ENCODE data around the gene PHLPP1. TPM values are rescaled to one million over a fixed set of nuclear protein-coding genes. Genes with fewer than 3 reads are reported as not detected.

Gene PHLPP1
- total and polyA plus RNA-seq, 2 experiments from 2014 or later, result 15.7 to 73.6 TPM

GRCh38 chr18:62728254-62728653 lies 12.9 kb downstream of the PHLPP1 start:
- Histone ChIP-seq H3K9me2 (ENCODE audit: insufficient read depth) (no peaks in the 10 kb centered on the region), H3K27me3 (ENCODE audit: insufficient read depth) (no peaks in the 10 kb centered on the region), H3K79me2 (replicated peaks; ENCODE audit: insufficient read depth) (peaks cover 100% of the 10 kb centered on the region), H3K4me3 (no peak overlapping the region), H2AFZ (no peak overlapping the region), H4K20me1 (replicated peaks; ENCODE audit: insufficient read depth) (peaks cover 45% of the 10 kb centered on the region), H3K36me3 (ENCODE audit: insufficient read depth) (no peaks in the 10 kb centered on the region), H3F3A (replicated peaks; ENCODE audit: low read depth) (no peaks in the 10 kb centered on the region), H3K27ac (ENCODE audit: low read depth) (no peak overlapping the region), H3K4me1 (ENCODE audit: insufficient read depth) (peaks cover 37% of the 10 kb centered on the region), H3K4me2 (no peak overlapping the region)
- Mint-ChIP-seq H3K36me3 (ENCODE audit: low read depth) (peaks cover 41% of the 10 kb centered on the region), H3K4me3 (no peak overlapping the region), H3K4me1 (peaks cover 51% of the 10 kb centered on the region), H3K27ac (no peak overlapping the region), H3K27me3 (ENCODE audit: insufficient read depth, low read depth, poor library complexity) (peaks cover 14% of the 10 kb centered on the region), H3K9me3 (peaks cover 12% of the 10 kb centered on the region)
- ATAC-seq (no peak), DNase-seq (ENCODE audit: low spot score) (no peak)
- TF ChIP-seq EZH2 (IDR thresholded peaks at IDR 0.05; ENCODE audit: low read depth, unreplicated experiment) (no peak), CTCF (conservative IDR thresholded peaks at IDR 0.05; ENCODE audit: low read depth in 2 of 2) (no peak), STAT1 (IDR thresholded peaks at IDR 0.05; ENCODE audit: unreplicated experiment) (no peak), ZNF114 (CRISPR knock-in tag; IDR thresholded peaks at IDR 0.05) (no peak), ZNF331 (CRISPR knock-in tag; IDR thresholded peaks at IDR 0.05; ENCODE audit: low read depth) (no peak)

GRCh38 chr18:62729487-62730386 lies 14.4 kb downstream of the PHLPP1 start:
- Histone ChIP-seq H3K9me2 (ENCODE audit: insufficient read depth) (no peaks in the 10 kb centered on the region), H3K36me3 (ENCODE audit: insufficient read depth) (no peaks in the 10 kb centered on the region), H3K4me3 (no peak overlapping the region), H3K27me3 (ENCODE audit: insufficient read depth) (no peaks in the 10 kb centered on the region), H3K27ac (ENCODE audit: low read depth) (peak overlapping the region; percentile 63; the same call in 1 of the 2 replicates), H3F3A (replicated peaks; ENCODE audit: low read depth) (no peaks in the 10 kb centered on the region), H4K20me1 (replicated peaks; ENCODE audit: insufficient read depth) (peaks cover 37% of the 10 kb centered on the region), H2AFZ (no peak overlapping the region), H3K79me2 (replicated peaks; ENCODE audit: insufficient read depth) (peaks cover 100% of the 10 kb centered on the region), H3K4me1 (ENCODE audit: insufficient read depth) (peaks cover 35% of the 10 kb centered on the region), H3K4me2 (no peak overlapping the region)
- Mint-ChIP-seq H3K4me3 (no peak overlapping the region), H3K27me3 (ENCODE audit: insufficient read depth, low read depth, poor library complexity) (peaks cover 14% of the 10 kb centered on the region), H3K27ac (peak overlapping the region; percentile 15), H3K36me3 (ENCODE audit: low read depth) (peaks cover 39% of the 10 kb centered on the region), H3K4me1 (peaks cover 50% of the 10 kb centered on the region), H3K9me3 (peaks cover 12% of the 10 kb centered on the region)
- DNase-seq (ENCODE audit: low spot score), result no peak
- ATAC-seq, result no peak
- TF ChIP-seq CTCF (conservative IDR thresholded peaks at IDR 0.05; ENCODE audit: low read depth in 2 of 2), result no peak
- TF ChIP-seq REST (IDR thresholded peaks at IDR 0.05; ENCODE audit: unreplicated experiment), result no peak
- TF ChIP-seq NANOG (IDR thresholded peaks at IDR 0.05; ENCODE audit: borderline replicate concordance), result no peak
- TF ChIP-seq ETS1 (IDR thresholded peaks at IDR 0.05), result no peak
- TF ChIP-seq EZH2 (IDR thresholded peaks at IDR 0.05; ENCODE audit: low read depth, unreplicated experiment), result no peak
- no peak for TF ChIP-seq CREB1 (CRISPR knock-in tag; IDR thresholded peaks at IDR 0.05; ENCODE audit: low read depth)
- no peak for TF ChIP-seq POLR2AphosphoS5 (IDR thresholded peaks at IDR 0.05; ENCODE audit: low read depth)
